GM12801 (cell line): ENCODE data around the gene SHB.

ENCODE experiments used
- CTCF ChIP-seq: IDR thresholded peaks from one replicate; pipeline ENCODE4 v1.5.1; 2011; ENCODE audit warnings: control low read depth; ENCODE audit not compliant: insufficient read length; ENCODE audit errors: extremely low read depth

The SHB gene

GRCh38 chr9:38053697-38054461 is 15.1 kb downstream of the SHB start:
- TF ChIP-seq CTCF: no peak

GRCh38 chr9:38051780-38052546 is 17.1 kb downstream of the SHB start:
- TF ChIP-seq CTCF: no peak

- no peak for TF ChIP-seq CTCF
Measured at GRCh38 chr9:38048316-38048969, 20.6 kb downstream of the SHB start.

GRCh38 chr9:38047301-38048251 is 21.5 kb downstream of the SHB start:
- TF ChIP-seq CTCF: no peak

GRCh38 chr9:38046661-38047300 is 22.2 kb downstream of the SHB start:
- no peak for TF ChIP-seq CTCF

- no peak for TF ChIP-seq CTCF
Measured at GRCh38 chr9:38044706-38045105, 24.3 kb downstream of the SHB start.
